Adrenal gland (tissue), 12 donors: ENCODE measurements around the gene GC. TPM values are rescaled to one million over a fixed set of nuclear protein-coding genes. Genes with fewer than 3 reads are reported as not detected.

Experiments used
- DNase-seq, 7 donors: peaks; one replicate each; pipeline ENCODE4 v3.0.0-alpha.2; 2019 to 2020
- H3K27ac ChIP-seq, 5 donors: fragments of 200-600 bp; sonication (generic) in 4 of 5; 1 replicate in 3 of 5; 2 replicates in 2 of 5; pipeline versions ENCODE4 v1.5.1 to v1.8.0; 2016 to 2020; ENCODE audit warnings: mild to moderate bottlenecking in 1 of 5
- H3K27me3 ChIP-seq: fragments of 200-600 bp; 2 replicates; pipeline ENCODE4 v1.8.0; 2021
- H3K36me3 ChIP-seq, 2 donors: fragments of 200-600 bp; replicated peaks in 1 of 2; 1 replicate in 1 of 2; 2 replicates in 1 of 2; pipeline versions ENCODE4 v1.5.1 to v1.8.0; 2018 to 2022
- H3K4me1 ChIP-seq, 2 donors: fragments of 200-600 bp; replicated peaks in 1 of 2; 1 replicate in 1 of 2; 2 replicates in 1 of 2; pipeline versions ENCODE4 v1.5.1 to v1.8.0; 2018 to 2021
- H3K4me3 ChIP-seq, 4 donors: fragments of 200-600 bp; sonication (generic) in 3 of 4; one replicate each; pipeline ENCODE4 v1.5.1; 2016 to 2018
- H3K9me3 ChIP-seq, 3 donors: fragments of 200-600 bp; sonication (generic) in 1 of 3; replicated peaks in 1 of 3; 1 replicate in 2 of 3; 2 replicates in 1 of 3; pipeline versions ENCODE4 v1.5.1 to v1.8.0; 2016 to 2021
- CTCF ChIP-seq, 6 experiments: fragments of 450-650 bp in 4 of 6; fragments of 200-600 bp in 2 of 6; sonication (generic) in 1 of 6; IDR thresholded peaks; 1 replicate in 5 of 6; 2 replicates in 1 of 6; pipeline versions ENCODE4 v1.5.1 to v1.8.0; 2016 to 2021; ENCODE audit warnings: antibody characterized with exemption in 6 of 6, mild to moderate bottlenecking in 2 of 6, moderate library complexity in 1 of 6
- POLR2A ChIP-seq, 2 donors: fragments of 450-650 bp; IDR thresholded peaks; one replicate each; pipeline ENCODE4 v1.6.1; 2017; ENCODE audit warnings: antibody characterized with exemption in 2 of 2, mild to moderate bottlenecking in 2 of 2, moderate library complexity in 1 of 2
- WGBS, 4 donors: extraction: QIAGEN DNeasy Blood & Tissue Kit in 2 of 4; methylation state at CpG; one replicate each; pipeline versions ENCODE4 v1.1.5 to v1.1.7; 2013 to 2017; 5-methylcytosine and 5-hydroxymethylcytosine counted together
- intact Hi-C, 2 donors: fragments of 100-400 bp; cut with DNase I; formaldehyde crosslinking; loops; one replicate each; pipeline versions ENCODE4 v1.14.1 to v1.15.0; 2022 to 2023
- polyA plus RNA-seq, 3 donors: library from polyadenylated mRNA; stranded (reverse); fragments of 200-250 nt in 2 of 3; fragments of 350-450 nt in 1 of 3; fragmentation: Illumina TruSeq in 1 of 3; extraction: RNeasy Lipid Tissue Mini Kit (QIAGEN cat#74804) in 1 of 3; gene quantifications; one replicate each; pipeline ENCODE4 v1.2.3, GENCODE V29; 2013 to 2014
- small RNA-seq, 2 donors: library from RNA; depleted of rRNA; stranded (forward); fragments of <200 nt; gene quantifications; one replicate each; pipeline ENCODE3, GENCODE V24; 2016
- total RNA-seq, 9 donors: library from RNA; depleted of rRNA in 4 of 9; stranded (reverse); fragments of >200 nt in 4 of 9; fragments of 120-200 nt in 1 of 9; fragmentation: NEBNext Ultra II Directional in 1 of 9; extraction: Animal tissue kit (Norgen Biotek cat#: 25700) in 1 of 9; gene quantifications; one replicate each; pipeline versions ENCODE4 v1.1.0 to v1.2.4, GENCODE V29; 2013 to 2023
- donor health status: healthy with polysubstance abuse.
- donor health status: Bipolar disorder and iron deficiency.
- donor health status: DM: yes; HTN: yes; CAD: no.
- donor health status: DM: no; HTN: no; CAD: no.
- donor health status: DM: no; HTN: no; CAD: no.
- donor health status: DM: yes; HTN: yes; CAD: no.

The GC gene
- total and polyA plus RNA-seq, 12 donors, result 0.03 to 1.4 (median 0.74) TPM; not detected in 6

- Histone ChIP-seq H3K4me3 (no peak overlapping the region), H3K36me3 (no peaks in the 10 kb centered on the region), H3K27me3 (no peaks in the 10 kb centered on the region), H3K9me3 (no peaks in the 10 kb centered on the region), H3K27ac (no peak overlapping the region), H3K4me1 (no peaks in the 10 kb centered on the region)
- WGBS, 4 donors, result 63 to 77% (median 71%) methylated on average over 1 of the region's 1 CpG
- TF ChIP-seq CTCF (IDR thresholded peaks at IDR 0.05) (no peak), POLR2A (IDR thresholded peaks at IDR 0.05) (no peak)
- no peak for DNase-seq
- intact Hi-C loops, result no loop called here
Observed at GRCh38 chr4:71692963-71693362, 90.9 kb downstream of the GC start.

GRCh38 chr4:71692198-71692597, 91.7 kb downstream of the GC start:
- H3K9me3 ChIP-seq, result no peaks in the 10 kb centered on the region
- intact Hi-C loops, result no loop called here
- H3K27me3 ChIP-seq, result no peaks in the 10 kb centered on the region
- H3K4me1 ChIP-seq, result no peaks in the 10 kb centered on the region
- H3K27ac ChIP-seq, result no peak overlapping the region
- no peak for TF ChIP-seq CTCF (IDR thresholded peaks at IDR 0.05)
- TF ChIP-seq POLR2A (IDR thresholded peaks at IDR 0.05), result no peak
- DNase-seq, result no peak
- WGBS, 4 donors, result 52 to 58% (median 55%) methylated on average over 2 of the region's 2 CpGs
- no peak overlapping the region for H3K4me3 ChIP-seq
- H3K36me3 ChIP-seq, result no peaks in the 10 kb centered on the region

Small RNA genes lying within 50 kb of the gene (small RNA-seq; reads per million reads assigned to genes)
- gene RNA5SP163, result 0 reads per million in 2 donors

Other genes starting within 250 kb of the GC start
- not detected for gene NPFFR2, start 247.9 kb upstream of the GC start, total RNA-seq
- not detected for gene NPFFR2, start 247.9 kb upstream of the GC start, polyA plus RNA-seq